ENCODE results near the gene ESAM.

ESAM gene

DNA sequence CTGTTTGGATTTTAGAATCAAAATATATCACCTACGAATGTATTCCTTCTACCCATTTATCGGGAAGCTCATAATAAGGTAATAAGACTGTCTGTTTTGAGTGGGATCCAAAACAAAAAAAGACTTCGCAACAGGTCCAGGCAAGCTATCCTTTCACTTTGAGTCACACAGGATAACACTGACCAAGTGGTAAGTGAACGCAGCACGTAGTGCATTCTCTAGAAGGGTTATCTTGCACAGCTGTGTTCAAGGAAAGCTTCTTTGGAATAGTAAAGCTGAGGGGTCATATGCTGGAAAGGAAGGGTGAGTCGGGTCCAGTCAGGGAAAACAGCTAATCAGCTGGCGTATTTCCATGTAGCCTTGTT, 44.7 kb downstream of the ESAM start:
- TF ChIP-seq MAX (IDR thresholded peaks at IDR 0.05; ENCODE audit: low read depth, low read length) (no peak), CTCF (IDR thresholded peaks at IDR 0.05; ENCODE audit: low read depth, low read length) (no peak), POLR2A (IDR thresholded peaks at IDR 0.05; ENCODE audit: extremely low read depth, insufficient read length) (no peak), MYC (IDR thresholded peaks at IDR 0.05; ENCODE audit: low read depth, low read length) (no peak)
- DNase-seq (ENCODE audit: low read depth) = no peak
- no peak overlapping the region for H3K4me3 ChIP-seq (ENCODE audit: low read depth, low read length)

- DNase-seq (ENCODE audit: low read depth) = no peak
- TF ChIP-seq MAX (IDR thresholded peaks at IDR 0.05; ENCODE audit: low read depth, low read length) = no peak
- TF ChIP-seq CTCF (IDR thresholded peaks at IDR 0.05; ENCODE audit: low read depth, low read length) = no peak
- no peak for TF ChIP-seq POLR2A (IDR thresholded peaks at IDR 0.05; ENCODE audit: extremely low read depth, insufficient read length)
- no peak for TF ChIP-seq MYC (IDR thresholded peaks at IDR 0.05; ENCODE audit: low read depth, low read length)
- H3K4me3 ChIP-seq (ENCODE audit: low read depth, low read length) = no peak overlapping the region
Measured at GRCh38 chr11:124716591-124716990, 45.5 kb downstream of the ESAM start.

DNA sequence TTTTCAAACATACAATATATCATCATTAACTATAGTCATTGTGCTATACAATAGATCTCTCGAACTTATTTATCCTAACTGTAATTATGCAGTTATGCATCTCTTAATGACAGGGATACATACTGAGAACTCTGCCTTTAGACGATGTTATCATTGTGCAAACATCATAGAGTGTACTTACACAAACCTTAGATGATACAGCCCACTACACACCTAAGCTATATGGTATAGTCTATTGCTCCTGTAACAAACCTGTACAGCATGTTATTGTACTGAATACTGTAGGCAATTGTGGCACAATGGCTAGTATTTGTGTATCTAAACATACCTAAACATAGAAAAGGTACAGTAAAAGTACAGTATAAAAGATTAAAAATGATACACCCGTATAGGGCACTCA, 49.7 kb downstream of the ESAM start:
- H3K4me3 ChIP-seq (ENCODE audit: low read depth, low read length) = no peak overlapping the region
- DNase-seq (ENCODE audit: low read depth) = no peak
- TF ChIP-seq CTCF (IDR thresholded peaks at IDR 0.05; ENCODE audit: low read depth, low read length) (no peak), MYC (IDR thresholded peaks at IDR 0.05; ENCODE audit: low read depth, low read length) (no peak), POLR2A (IDR thresholded peaks at IDR 0.05; ENCODE audit: extremely low read depth, insufficient read length) (no peak), MAX (IDR thresholded peaks at IDR 0.05; ENCODE audit: low read depth, low read length) (no peak)

GRCh38 chr11:124707829-124708228, 54.3 kb downstream of the ESAM start:
- no peak for DNase-seq (ENCODE audit: low read depth)
- no peak overlapping the region for H3K4me3 ChIP-seq (ENCODE audit: low read depth, low read length)
- no peak for TF ChIP-seq POLR2A (IDR thresholded peaks at IDR 0.05; ENCODE audit: extremely low read depth, insufficient read length)
- TF ChIP-seq MAX (IDR thresholded peaks at IDR 0.05; ENCODE audit: low read depth, low read length) = no peak
- TF ChIP-seq CTCF (IDR thresholded peaks at IDR 0.05; ENCODE audit: low read depth, low read length) = no peak
- no peak for TF ChIP-seq MYC (IDR thresholded peaks at IDR 0.05; ENCODE audit: low read depth, low read length)
